HG03378 (cell line): ENCODE data around the gene RTN4RL2.
A peak's percentile ranks its signal among the peaks of the same experiment; 100 is the strongest.
"Not testable (repeated sequence)": the region's sequence is repeated elsewhere in the genome, so short reads cannot be mapped to it uniquely, and the experiment has no call there.

ENCODE experiments used
- ATAC-seq: cut with Tn5 transposase; IDR thresholded peaks from one replicate; pipeline ENCODE4 v1.9.1; 2021; ENCODE audit warnings: mild to moderate bottlenecking, moderate library complexity; ENCODE audit not compliant: unreplicated experiment

Gene RTN4RL2

GRCh38 chr11:57432149-57432561 lies 28.2 kb upstream of the RTN4RL2 start:
- no peak for ATAC-seq

GRCh38 chr11:57432714-57433163 lies 27.6 kb upstream of the RTN4RL2 start:
- no peak for ATAC-seq

- no peak for ATAC-seq
Measured at GRCh38 chr11:57434640-57435546, 25.4 kb upstream of the RTN4RL2 start.

GRCh38 chr11:57436031-57436430 lies 24.3 kb upstream of the RTN4RL2 start:
- ATAC-seq: no peak

GRCh38 chr11:57438345-57439285 lies 21.7 kb upstream of the RTN4RL2 start:
- no peak for ATAC-seq

- ATAC-seq: no peak
Measured at GRCh38 chr11:57439786-57440185, 20.5 kb upstream of the RTN4RL2 start.

- ATAC-seq: no peak
Measured at GRCh38 chr11:57440744-57441414, 19.4 kb upstream of the RTN4RL2 start.

- ATAC-seq: no peak
Measured at GRCh38 chr11:57444362-57445121, 15.8 kb upstream of the RTN4RL2 start.

- ATAC-seq: not testable (repeated sequence)
Measured at GRCh38 chr11:57445122-57445394, 15.3 kb upstream of the RTN4RL2 start.

- ATAC-seq: no peak
Measured at GRCh38 chr11:57446055-57446454, 14.3 kb upstream of the RTN4RL2 start.

- ATAC-seq: no peak
Measured at GRCh38 chr11:57453543-57454177, 6.7 kb upstream of the RTN4RL2 start.

- ATAC-seq: peak; percentile 72
Measured at GRCh38 chr11:57456960-57457642, 3.2 kb upstream of the RTN4RL2 start.

GRCh38 chr11:57457643-57458023 lies 2.7 kb upstream of the RTN4RL2 start:
- peak; percentile 34 for ATAC-seq

- ATAC-seq: no peak
Measured at GRCh38 chr11:57458060-57458409, 2.3 kb upstream of the RTN4RL2 start.

- no peak for ATAC-seq
Measured at GRCh38 chr11:57458410-57459163, 1.7 kb upstream of the RTN4RL2 start.

- ATAC-seq: no peak
Measured at GRCh38 chr11:57459164-57460021, 935 bp upstream of the RTN4RL2 start.

- ATAC-seq: no peak
Measured at GRCh38 chr11:57460758-57461749, 726 bp downstream of the RTN4RL2 start.
